GM21825 (cell line): ENCODE measurements around the gene C22orf42.
"Not testable (repeated sequence)": the region's sequence is repeated elsewhere in the genome, so short reads cannot be mapped to it uniquely, and the experiment has no call there.

Experiments
- ATAC-seq: cut with Tn5 transposase; IDR thresholded peaks from one replicate; pipeline ENCODE4 v1.9.1; 2021; ENCODE audit warnings: mild to moderate bottlenecking, moderate library complexity; ENCODE audit not compliant: unreplicated experiment

Gene C22orf42, protein sequence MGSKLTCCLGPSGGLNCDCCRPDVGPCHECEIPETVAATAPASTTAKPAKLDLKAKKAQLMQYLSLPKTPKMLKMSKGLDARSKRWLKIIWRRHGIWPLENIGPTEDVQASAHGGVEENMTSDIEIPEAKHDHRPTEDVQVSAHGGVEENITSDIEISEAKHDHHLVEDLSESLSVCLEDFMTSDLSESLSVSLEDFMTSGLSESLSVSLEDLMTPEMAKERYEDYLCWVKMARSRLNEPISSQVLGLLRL

DNA sequence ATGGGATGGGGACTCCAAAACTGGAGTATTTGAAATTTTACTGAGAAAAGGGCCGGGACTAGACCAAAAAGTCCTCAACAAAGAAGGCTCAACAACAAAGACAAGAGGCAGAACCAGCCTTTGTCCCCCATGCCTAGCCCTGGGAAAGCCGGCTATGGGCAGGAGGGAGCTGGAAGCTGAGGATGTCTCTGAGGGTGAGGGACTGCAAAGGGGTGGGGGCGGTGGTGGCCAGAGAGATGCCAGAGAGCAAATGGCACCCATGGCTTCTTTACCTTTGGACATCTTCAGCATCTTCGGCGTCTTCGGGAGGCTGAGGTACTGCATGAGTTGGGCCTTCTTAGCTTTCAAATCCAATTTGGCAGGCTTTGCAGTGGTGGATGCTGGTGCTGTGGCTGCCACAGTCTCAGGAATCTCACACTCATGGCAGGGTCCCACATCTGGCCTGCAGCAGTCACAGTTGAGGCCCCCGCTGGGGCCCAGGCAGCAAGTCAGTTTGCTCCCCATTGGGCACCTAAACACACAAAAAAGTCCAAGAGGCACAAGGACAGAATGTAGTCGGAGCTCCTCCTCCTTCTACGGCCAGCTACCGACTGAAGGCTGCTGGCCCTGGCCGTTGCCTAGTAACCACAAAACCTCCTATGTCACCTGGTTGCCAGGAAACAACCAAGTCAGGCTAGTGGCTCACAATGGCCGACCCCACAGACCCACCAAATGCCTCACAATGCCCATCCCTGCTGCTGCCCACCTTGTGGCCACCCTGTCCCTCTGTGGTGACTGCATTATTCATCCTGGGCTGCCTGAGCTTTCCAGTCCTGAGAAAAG lies at the start of gene C22orf42:
Gene C22orf42, minus strand, starts transcription at position 592 of the 822 bp plus-strand sequence. Its CDS starts 88 bp downstream, at position 504.
- ATAC-seq: no peak

DNA sequence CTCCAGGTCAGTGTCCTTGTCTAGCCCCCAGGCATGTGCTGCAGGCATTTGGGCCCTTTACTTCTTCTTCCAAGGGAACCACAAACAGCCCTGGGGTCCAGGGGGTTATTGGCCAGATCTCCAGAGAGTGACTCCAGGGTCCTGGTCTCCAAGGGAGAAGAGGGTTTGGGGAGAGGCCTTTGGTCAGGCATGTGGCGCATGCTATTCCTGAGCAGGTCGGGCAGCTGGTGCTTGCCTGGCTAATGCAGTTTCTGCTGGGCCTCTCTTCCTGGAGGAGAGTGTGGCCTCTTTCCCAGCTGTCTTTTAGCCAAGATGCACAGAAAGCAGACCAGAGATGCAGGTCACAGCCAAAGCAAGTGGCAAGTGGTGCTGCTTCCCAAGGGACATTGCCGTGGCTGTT lies 49.6 kb upstream of the C22orf42 start:
- no peak for ATAC-seq

DNA sequence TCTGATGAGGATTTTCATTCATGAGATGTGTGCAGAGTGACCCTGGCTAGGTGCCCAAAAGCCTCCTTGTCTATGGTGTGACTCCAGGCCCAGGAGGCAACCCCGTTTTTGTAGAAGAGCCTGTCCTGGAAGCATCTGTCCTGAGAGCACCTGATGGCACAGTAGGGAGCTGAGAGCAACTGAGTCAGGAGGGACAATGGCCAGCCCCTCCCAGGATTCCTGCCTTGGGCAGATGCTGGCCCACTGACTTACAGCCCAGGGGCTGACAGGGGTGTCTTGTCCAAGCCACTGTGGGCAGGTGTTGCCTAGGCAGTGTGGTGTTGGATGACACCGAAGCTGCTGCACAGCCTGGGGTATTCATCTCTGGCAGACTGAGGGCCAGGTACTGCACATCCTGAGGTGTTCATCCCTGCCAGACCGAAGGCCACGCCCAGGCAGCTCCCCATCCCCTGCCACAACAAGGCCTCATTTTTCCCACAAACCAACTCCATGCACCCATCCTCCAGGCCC lies 48.9 kb upstream of the C22orf42 start:
- no peak for ATAC-seq

DNA sequence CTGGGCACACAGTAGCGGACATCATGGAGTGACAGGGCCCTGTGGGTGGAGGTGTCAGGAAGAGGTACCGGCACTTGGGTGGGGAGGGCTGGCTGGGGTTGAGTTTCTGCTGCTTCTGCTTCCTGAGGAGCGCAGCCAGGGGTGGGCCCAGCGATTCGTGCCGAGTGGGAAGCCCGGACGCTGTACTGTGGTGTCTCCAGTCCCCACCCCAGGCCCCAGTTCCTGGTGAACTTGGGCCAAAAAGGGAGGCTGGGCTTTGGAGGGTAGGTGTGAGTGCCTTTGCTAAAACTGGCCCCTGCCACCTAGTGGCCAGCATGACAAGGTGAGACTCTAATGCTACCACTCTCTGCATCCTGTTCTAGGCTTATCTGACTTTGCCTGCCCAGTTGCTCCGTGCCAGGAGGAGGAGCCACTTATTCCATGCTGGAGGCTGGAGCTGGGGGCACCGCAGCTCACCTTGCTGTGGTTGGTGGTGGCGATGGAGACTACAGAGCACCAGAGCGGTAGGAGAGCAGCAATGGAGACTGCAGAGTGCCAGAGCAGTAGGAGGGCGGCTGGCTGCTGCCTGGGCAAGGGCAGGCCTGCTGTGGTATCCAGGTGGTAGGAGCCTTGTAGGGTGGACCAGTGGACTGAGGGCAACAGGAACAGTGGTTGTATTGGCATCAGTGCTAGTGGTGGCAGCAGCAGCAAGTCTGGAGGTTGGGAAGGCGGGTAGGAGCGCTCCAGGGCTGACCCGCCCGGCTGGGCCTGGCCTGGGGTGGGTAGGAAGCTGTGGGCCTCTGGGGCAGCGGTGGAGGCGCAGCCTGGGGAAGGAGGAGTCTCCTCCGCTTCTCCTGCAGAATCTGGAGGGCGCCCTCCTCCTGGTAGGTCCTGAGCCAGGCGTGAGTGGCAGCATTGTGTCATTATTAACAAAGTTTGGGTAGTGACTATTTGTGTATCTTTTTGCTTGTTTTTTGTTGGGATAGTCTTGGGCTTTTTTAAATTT lies 48.0 kb upstream of the C22orf42 start:
- no peak for ATAC-seq

DNA sequence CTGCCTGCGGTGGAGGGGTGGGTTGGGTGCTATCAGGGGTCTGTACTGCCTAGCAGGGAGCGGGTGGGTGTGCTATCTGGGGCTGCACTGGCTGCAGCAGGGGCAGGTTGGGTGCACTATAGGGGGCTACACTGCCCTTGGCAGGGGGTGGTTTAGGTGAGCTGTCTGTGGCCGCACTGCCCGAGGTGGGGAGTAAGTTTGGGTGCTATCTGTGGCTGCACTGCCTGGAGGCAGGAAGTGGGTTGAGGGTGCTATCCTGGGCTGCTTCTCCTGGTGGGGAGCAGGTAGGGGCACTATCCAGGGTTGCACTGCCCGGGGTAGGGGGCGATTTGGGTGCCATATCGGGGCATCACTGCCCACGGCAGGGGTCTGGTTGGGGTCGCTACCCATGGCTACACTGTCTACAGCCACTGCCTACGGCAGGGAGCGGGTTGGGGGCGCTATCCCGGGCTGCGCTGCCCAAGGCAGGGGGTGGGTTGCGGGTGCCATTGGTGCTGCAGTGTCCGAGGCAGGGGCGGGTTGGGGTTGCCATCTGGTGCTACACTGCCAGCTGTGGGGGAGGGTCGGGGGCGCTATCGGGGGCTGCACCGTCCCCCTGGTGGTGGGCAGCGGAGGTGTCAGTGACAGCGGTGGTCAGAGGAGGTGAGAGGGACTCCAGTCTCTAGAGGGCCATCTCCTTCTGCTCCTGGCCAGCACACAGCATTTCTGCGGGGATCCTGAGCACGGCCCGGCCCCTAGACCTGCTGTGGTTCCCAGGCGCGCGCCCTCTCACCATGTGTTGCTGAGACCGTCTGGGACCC lies 47.1 kb upstream of the C22orf42 start:
- ATAC-seq: no peak

DNA sequence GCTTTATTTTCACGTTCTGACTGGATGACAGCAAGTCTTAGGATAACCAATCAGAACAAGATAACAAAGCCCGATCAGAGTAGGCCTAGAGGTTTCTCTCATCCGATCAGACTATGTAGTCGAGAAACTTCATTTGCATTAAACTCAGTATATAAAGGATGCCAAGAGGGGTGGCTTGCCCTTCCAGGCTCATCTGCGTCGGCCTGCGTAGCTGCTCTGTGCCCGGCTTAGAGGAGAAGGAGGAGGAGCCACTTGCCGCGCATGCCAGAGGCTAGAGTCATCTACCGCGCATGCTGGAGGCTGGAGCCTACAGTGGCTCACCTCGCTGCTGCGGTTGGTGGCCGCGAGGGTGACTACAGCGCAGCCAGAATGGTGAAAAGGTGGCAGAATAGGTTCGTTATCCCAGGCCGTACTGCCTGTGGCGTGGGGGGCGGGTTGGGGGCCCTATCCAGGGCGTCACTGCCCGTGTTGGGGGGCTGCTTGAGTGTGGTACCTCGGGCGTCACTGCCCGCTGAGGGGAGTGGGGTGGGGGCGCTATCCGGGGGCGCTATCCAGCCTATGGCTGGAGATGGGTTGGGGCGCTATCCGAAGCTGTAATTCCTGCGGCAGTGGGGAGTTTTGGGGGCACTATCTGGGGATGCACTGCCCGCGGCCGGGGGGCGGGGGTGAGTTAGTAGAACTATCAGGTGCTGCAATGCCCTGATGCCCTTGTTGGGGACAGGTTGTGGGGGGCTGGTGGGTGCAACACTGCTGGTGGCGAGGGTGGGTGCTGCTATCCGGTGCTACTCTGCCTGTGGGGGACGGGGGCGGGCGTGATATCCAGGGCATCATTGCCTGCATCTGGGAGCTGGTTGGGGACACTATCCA lies 46.0 kb upstream of the C22orf42 start, which contains the start of gene RFPL2:
Gene RFPL2, minus strand, starts transcription at position 218 of the 867 bp plus-strand sequence. CDS start 2,622 bp downstream, outside the sequence.
- no peak for ATAC-seq

DNA sequence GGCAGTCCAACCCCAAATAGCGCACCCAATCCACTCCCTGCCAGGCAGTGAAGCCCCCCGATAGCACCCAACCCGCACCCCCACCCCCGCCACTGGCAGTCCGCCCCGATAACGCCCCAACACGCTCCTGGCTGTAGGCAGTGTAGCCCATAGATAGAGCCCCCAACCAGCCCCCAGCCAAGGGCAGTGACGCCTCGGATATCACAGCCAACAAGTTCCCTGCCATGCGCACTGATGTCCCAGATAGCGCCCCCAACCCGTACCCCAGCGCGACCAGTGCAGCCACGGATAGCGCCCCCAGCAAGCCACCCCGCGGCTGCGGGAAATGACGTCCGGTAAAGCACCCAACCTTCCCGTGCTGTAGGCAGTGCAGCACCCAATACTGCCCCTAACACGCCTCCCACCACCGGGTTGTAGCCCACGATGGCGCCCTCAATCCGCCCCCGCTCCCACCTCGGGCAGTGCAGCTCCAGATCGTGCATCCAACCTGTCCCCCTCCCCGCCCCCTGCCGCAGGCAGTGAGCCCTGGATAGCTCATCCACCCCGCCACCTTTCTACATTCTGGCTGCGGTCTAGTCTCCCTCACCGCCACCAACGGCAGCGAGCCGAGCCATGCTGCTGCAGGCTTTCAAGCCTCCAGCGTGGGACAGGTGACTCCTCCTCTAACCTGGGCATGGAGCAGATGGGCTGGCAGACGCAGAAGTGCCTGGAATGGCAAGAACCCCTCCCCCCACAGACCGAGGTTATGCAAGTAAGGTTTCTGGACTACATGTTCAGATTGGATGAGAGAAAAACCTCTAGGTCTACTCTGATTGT lies 45.1 kb upstream of the C22orf42 start:
- ATAC-seq: no peak

DNA sequence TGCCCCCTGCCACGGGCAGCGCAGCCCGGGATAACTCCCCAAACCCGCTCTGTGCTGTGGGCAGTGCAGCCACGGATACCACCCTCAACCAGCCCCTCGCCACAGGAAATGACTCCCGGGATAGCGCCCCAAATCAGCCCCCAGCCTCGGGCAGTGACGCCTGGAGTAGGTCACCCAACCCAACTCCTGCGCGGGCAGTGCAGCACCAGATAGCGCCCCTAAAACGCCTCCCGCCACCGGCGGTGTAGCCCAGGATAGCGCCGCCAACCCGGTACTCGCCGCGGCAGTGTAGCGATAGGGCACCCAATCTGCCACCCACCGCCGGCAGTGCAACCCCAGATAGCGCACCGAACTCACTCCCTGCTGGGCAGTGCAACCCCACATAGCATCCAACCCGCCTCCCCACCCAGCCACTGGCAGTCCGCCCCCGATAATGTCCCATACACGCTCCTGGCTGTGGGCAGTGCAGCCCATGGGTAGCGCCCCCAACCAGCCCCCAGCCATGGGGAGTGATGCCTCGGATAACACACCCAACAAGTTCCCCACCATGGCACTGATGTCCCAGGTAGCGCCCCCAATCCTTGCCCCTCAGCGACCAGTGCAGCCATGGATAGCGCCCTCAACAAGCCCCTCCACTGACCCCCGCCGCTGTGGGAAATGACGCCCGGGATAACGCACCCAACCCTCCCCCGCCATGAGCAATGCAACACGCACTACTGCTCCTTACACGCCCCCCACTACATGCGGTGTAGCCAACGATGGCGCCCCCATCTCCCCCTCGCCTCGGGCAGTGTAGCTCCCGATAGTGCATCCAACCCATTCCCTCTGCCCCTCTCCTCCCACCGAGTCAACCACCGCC lies 44.3 kb upstream of the C22orf42 start:
- no peak for ATAC-seq

DNA sequence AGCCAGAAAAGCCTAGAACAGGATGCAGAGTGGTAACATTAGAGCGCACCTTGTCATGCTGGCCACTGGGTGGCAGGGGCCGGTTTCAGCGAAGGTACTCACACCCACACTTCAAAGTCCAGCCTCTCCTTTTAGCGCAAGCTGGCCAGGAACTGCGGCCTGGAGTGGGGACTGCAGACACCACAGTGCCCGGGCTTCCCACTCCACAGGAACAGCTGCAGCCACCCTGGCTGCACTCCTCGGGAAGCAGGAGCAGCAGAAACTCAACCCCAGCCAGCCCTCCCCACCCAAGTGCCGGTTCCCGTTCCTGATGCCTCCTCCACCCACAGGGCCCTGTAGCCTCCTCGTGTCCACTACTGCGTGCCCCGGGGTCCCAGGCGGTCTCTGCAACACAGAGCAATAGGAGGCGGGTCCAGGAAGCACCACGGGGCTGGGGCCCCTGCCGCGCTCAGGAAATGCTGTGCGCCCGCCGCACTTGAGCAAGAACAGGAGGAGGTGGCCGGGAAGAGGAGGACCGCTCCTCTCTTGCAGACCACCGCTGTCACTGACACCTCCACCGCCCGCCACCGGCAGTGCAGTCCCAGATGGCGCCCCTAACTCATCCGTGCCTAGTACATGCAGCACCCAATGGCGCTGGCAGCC lies 43.6 kb upstream of the C22orf42 start:
- no peak for ATAC-seq

DNA sequence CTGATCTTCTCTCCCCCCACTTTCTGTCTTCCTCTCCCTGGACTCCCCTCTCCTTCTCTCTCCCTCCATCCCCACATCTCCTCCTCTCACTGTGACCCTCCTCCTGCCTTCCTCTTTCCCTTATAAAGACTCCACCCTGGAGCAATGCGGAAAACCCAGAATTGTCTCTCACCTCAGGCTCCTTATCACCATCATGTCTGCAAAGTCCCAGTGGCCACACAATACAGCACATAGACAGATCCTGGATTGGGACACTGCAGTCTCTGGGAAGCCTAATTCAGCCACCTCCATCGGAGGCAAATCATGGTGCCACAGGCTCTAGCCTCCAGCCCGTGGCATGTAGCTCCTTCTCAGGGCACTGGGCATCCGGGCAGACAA lies 43.0 kb upstream of the C22orf42 start:
- no peak for ATAC-seq

DNA sequence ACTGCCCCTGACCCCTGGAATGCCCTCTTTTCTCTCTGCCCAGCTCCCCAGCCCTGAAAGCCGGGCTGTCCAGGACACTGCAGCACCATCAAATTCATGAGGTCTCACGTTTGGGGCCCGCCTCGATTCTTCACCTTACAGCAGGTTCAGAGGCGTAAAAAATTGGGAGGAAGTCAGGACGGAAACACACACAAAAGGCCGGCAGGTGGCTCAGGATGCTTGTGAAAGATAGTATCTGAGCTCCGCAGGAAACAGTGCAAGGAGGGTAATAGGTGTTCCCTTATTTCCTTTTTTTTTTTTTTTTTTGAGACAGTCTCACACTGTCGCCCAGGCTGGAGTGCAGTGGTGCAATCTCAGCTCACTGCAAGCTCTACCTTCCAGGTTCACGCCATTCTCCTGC lies 41.6 kb upstream of the C22orf42 start:
- ATAC-seq: no peak

DNA sequence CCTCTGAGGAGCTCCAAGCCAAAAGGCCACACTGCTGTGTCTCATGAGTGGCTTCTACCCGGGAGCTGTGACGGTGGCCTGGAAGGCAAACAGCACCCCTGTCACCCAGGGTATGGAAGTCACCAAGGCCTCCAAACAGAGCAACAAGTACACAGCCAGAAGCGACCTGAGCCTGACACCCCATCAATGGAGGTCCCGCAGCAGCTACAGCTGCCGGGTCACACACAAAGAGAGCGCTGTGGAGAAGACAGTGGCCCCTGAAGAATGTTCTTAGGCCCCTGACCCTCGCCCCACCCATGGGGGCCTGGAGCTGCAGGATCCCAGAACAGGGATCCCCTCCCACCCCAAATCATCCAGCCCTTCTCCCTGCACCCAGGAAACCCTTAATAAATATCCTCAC lies 40.9 kb upstream of the C22orf42 start:
- ATAC-seq: no peak

DNA sequence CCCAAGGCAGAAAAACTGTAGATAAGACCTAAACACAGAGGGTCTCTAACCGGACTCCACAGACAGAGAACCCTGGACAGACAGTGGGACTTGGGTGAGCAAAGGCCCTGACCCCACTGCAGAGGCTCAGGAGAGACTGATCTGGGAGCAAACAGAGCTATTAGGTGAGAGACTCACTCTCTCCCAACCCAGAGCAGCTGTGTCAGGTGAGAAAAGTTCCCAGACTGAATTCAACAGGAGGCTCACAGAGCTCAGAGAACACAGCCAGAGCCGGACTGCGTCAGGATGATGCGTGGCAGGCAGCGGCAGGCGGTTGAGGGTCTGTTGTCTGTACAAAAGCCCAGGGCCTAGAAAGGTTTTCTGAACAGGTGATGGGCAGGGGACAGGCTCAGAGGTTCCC lies 40.2 kb upstream of the C22orf42 start:
- ATAC-seq: no peak

DNA sequence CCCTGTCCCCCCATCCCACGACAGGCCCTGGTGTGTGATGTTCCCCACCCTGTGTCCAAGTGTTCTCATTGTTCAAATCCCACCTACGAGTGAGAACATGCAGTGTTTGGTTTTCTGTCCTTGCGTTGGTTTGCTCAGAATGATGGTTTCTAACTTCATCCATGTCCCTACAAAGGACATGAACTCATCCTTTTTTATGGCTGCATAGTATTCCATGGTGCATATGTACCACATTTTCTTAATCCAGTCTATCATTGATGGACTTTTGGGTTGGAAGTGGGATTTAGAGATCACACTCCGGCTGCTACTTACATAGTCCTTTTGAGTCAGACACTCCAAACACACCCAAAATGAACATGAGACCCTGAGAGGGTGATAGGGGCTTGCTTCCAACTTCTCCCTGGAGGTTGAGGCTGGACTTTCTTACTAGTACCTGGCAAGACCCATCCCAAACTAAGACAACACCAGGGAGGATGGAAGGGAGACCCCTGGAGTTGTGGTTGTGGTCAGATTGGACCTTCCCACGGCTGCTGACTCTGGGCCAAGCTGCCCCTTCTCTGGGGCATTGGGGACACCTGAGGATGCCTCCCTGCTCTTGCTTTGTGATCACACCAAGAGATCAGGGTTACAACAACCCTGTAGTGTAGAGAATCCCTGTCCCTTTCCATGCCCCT lies 38.6 kb upstream of the C22orf42 start:
- not testable (repeated sequence) for ATAC-seq

DNA sequence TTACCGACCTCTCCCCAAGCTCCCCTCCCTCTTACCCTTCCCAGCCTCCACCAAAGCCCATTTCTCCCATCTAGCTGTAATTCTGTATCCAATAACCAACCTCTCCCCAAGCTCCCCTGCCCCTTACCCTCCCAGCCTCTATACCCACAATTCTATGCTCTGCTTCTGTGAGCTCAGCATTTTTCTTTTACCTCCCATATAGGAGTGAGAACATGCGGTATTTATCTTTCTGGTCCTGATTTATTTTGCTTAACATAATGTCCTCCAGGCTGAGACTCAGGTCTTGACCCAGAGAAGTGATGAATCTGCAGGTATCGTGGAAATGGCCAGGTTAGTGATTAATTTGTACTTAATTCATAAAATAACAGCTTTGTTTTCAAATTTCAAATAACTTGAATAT lies 36.8 kb upstream of the C22orf42 start:
- not testable (repeated sequence) for ATAC-seq

DNA sequence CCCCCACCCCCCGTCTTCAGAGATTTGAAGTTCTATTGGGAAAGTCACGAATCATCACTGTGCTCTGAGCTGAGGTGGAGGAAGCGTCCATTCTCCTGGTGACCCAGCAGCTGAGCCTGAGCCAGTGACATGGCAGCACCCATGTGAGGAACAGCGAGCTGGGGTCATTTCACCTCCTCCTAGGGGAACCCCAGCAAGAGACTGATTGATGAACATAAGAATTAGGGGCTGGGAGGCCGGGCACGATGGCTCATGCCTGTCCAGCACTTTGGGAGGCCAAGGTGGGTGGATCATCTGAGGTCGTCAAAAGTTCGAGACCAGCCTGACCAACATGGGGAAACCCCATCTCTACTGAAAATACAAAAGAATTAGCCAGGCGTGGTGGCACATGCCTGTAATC lies 34.2 kb upstream of the C22orf42 start:
- not testable (repeated sequence) for ATAC-seq
